Endothelial cell of umbilical vein (primary cell): ENCODE data around the gene INKA2. TPM values are rescaled to one million over a fixed set of nuclear protein-coding genes. Genes with fewer than 3 reads are reported as not detected.
A peak's percentile ranks its signal among the peaks of the same experiment; 100 is the strongest.

Experiments used
- BruUV-seq: library from RNA; stranded (reverse); fragments of 400-500 nt; replicated peaks from 2 replicates; lab custom pipeline; 2021; lab: Mats Ljungman, UMichigan
- CTCF ChIA-PET: fragments of 300-600, 350-600 bp; sonication (Branson Sonifier 250); formaldehyde crosslinking; loops from one replicate; lab custom pipeline; 2021; ENCODE audit warnings: antibody characterized with exemption, inconsistent platforms; lab: Charles Lee
- POLR2A ChIA-PET: fragments of 300-600, 350-600 bp; sonication (Branson Sonifier 250); formaldehyde crosslinking; loops from one replicate; lab custom pipeline; 2021; ENCODE audit warnings: antibody characterized with exemption, inconsistent platforms; lab: Charles Lee
- DNase-seq: peaks from one replicate; pipeline ENCODE4 v3.0.0-alpha.2; 2011; ENCODE audit warnings: low read depth, low spot score
- FAIRE-seq: peaks from 2 replicates; lab custom pipeline; 2011; peaks lifted over from hg19 to GRCh38; lab: Jason Lieb, UNC
- H2AFZ ChIP-seq: 2 replicates; pipeline ENCODE4 v1.6.0; 2012; ENCODE audit warnings: low read depth, low read length, control low read depth, inconsistent platforms
- H3K27ac ChIP-seq: 2 replicates; pipeline ENCODE4 v1.5.1; 2011; ENCODE audit warnings: low read depth, mild to moderate bottlenecking, control low read depth, low read length, moderate library complexity; ENCODE audit not compliant: insufficient read depth
- H3K27me3 ChIP-seq, 2 experiments: 2 replicates each; pipeline versions ENCODE4 v1.6.0 to v1.6.1; 2011; ENCODE audit warnings: low read length in 2 of 2, mixed read lengths in 1 of 2; ENCODE audit not compliant: control insufficient read depth in 2 of 2, insufficient read depth in 2 of 2
- H3K36me3 ChIP-seq, 2 experiments: 2 replicates in 1 of 2; 3 replicates in 1 of 2; pipeline ENCODE4 v1.5.1; 2011; ENCODE audit warnings: low read length in 2 of 2, mild to moderate bottlenecking in 1 of 2, moderate library complexity in 1 of 2; ENCODE audit not compliant: control insufficient read depth in 2 of 2, insufficient read depth in 2 of 2; ENCODE audit errors: extremely low read depth in 1 of 2
- H3K4me1 ChIP-seq: 3 replicates; pipeline ENCODE4 v1.5.1; 2011; ENCODE audit warnings: mild to moderate bottlenecking, low read length; ENCODE audit not compliant: control insufficient read depth, insufficient read depth; ENCODE audit errors: extremely low read depth
- H3K4me2 ChIP-seq: 2 replicates; pipeline ENCODE4 v1.6.1; 2011; ENCODE audit warnings: low read length, control low read depth, mixed read lengths; ENCODE audit not compliant: insufficient read depth
- H3K4me3 ChIP-seq, 3 experiments: fragments of 200-600 bp in 1 of 3; sonication (generic), shearing (Covaris generic) in 1 of 3; replicated peaks in 1 of 3; 2 replicates each; pipeline ENCODE4 v1.5.1; 2011 to 2016; ENCODE audit warnings: control low read depth in 3 of 3, low read length in 3 of 3, mild to moderate bottlenecking in 2 of 3, inconsistent platforms in 1 of 3, low read depth in 1 of 3, moderate library complexity in 1 of 3; ENCODE audit not compliant: insufficient read depth in 1 of 3
- H3K79me2 ChIP-seq: 2 replicates; pipeline ENCODE4 v1.6.0; 2012; ENCODE audit warnings: low read length, inconsistent platforms; ENCODE audit not compliant: control insufficient read depth, insufficient read depth
- H3K9ac ChIP-seq: replicated peaks from 2 replicates; pipeline ENCODE3; 2011; ENCODE audit warnings: low read length, control low read depth; ENCODE audit not compliant: insufficient read depth; ENCODE audit errors: extremely low read depth
- H3K9me1 ChIP-seq: replicated peaks from 3 replicates; pipeline ENCODE4 v1.6.0; 2011; ENCODE audit warnings: mild to moderate bottlenecking, low read length; ENCODE audit not compliant: control insufficient read depth, insufficient read depth; ENCODE audit errors: extremely low read depth
- H3K9me3 ChIP-seq: replicated peaks from 2 replicates; pipeline ENCODE4 v1.5.1; 2012; ENCODE audit warnings: low read length, inconsistent platforms; ENCODE audit not compliant: control insufficient read depth, insufficient read depth
- H4K20me1 ChIP-seq: replicated peaks from 2 replicates; pipeline ENCODE3; 2011; ENCODE audit warnings: mild to moderate bottlenecking, low read length; ENCODE audit not compliant: control insufficient read depth, insufficient read depth; ENCODE audit errors: extremely low read depth
- EZH2 ChIP-seq: IDR thresholded peaks from 2 replicates; pipeline ENCODE4 v1.6.1; 2012; ENCODE audit warnings: borderline replicate concordance, low read depth, mild to moderate bottlenecking, moderate library complexity, low read length, inconsistent platforms; ENCODE audit not compliant: severe bottlenecking
- FOS ChIP-seq: IDR thresholded peaks from 2 replicates; pipeline ENCODE4 v1.6.1; 2011; ENCODE audit warnings: mild to moderate bottlenecking, low read length, moderate library complexity, borderline replicate concordance; ENCODE audit not compliant: insufficient read depth
- GATA2 ChIP-seq: IDR thresholded peaks from 2 replicates; pipeline ENCODE4 v1.7.0; 2011; ENCODE audit warnings: low read depth, mild to moderate bottlenecking, moderate library complexity, mixed read lengths, low read length; ENCODE audit not compliant: insufficient read length, insufficient read depth
- JUN ChIP-seq: IDR thresholded peaks from 2 replicates; pipeline ENCODE4 v1.6.1; 2011; ENCODE audit warnings: borderline replicate concordance, low read depth; ENCODE audit not compliant: insufficient read length, insufficient read depth
- MAX ChIP-seq: IDR thresholded peaks from 2 replicates; pipeline ENCODE4 v1.6.1; 2011; ENCODE audit not compliant: insufficient read depth, insufficient read length
- MYC ChIP-seq: IDR thresholded peaks from one replicate; pipeline ENCODE4 v1.6.1; 2011; ENCODE audit warnings: mild to moderate bottlenecking, low read depth, low read length
- POLR2A ChIP-seq: IDR thresholded peaks from 2 replicates; pipeline ENCODE4 v1.6.1; 2012; ENCODE audit warnings: low read depth, mild to moderate bottlenecking, control low read depth, low read length
- POLR2AphosphoS5 ChIP-seq: IDR thresholded peaks from 2 replicates; pipeline ENCODE4 v1.6.1; 2012; ENCODE audit warnings: low read depth, mild to moderate bottlenecking, control low read depth, low read length, moderate library complexity; ENCODE audit not compliant: insufficient read depth
- dilution Hi-C: fragments of 300-500 bp; cut with MboI; formaldehyde crosslinking; loops from one replicate; pipeline ENCODE4 v1.15.0; 2019; ENCODE audit warnings: low sequenced_read_pairs; ENCODE audit not compliant: extremely low pct_ligation_motif_present
- intact Hi-C: fragments of 100-400 bp; cut with micrococcal nuclease; formaldehyde crosslinking; loops from one replicate; pipeline ENCODE4 v1.10.0; 2022
- polyA plus RNA-seq, 4 experiments: library from polyadenylated mRNA; depleted of rRNA in 3 of 4; stranded (reverse) in 3 of 4; unstranded in 1 of 4; fragments of >200 nt; gene quantifications; 2 replicates each; pipeline versions ENCODE4 v1.2.1 to v1.2.3, GENCODE V29; 2011 to 2012; ENCODE audit warnings: missing spikeins in 1 of 4
- total RNA-seq: library from RNA; stranded (reverse); gene quantifications from 2 replicates; pipeline ENCODE4 v1.2.3, GENCODE V29; 2021
- TF ChIP-seq, protein P1 (sequence below), 2 donors: IDR thresholded peaks; 1 replicate in 1 of 2; 2 replicates in 1 of 2; pipeline ENCODE4 v1.5.1; 2011; ENCODE audit warnings: low read length in 2 of 2, mild to moderate bottlenecking in 2 of 2, moderate library complexity in 2 of 2, control low read depth in 1 of 2, inconsistent platforms in 1 of 2, low read depth in 1 of 2; ENCODE audit not compliant: insufficient read depth in 1 of 2; ENCODE audit errors: extremely low read depth in 1 of 2

INKA2 gene
- total and polyA plus RNA-seq, 2 donors (not counting 3 experiments of a cell fraction or from before 2014, with no cell fraction given), result 2.4 to 7.8 TPM

DNA sequence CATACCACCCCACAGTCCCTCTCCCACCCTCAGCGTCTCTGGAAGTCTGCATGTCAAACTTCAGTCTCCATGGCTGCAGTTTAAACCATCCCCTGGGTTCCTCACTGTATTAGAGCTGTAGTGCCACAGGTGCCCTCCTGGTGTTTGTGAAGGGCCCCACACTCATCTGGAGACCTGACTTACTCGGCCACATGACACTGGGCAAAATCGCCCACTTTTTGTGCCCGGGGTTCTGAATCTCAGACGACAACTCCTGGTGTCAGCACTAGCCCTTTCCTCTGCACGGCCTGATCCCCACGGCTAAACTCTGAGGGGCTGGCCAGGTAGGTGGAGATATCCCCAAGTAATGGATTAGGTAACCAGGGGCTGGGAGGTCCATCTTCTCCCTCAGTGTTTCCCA, 6.5 kb downstream of the INKA2 start:
- FAIRE-seq (no peak), DNase-seq (no peak)
- TF ChIP-seq MAX (no peak), POLR2A (no peak), MYC (no peak), EZH2 (no peak), GATA2 (no peak), JUN (no peak), POLR2AphosphoS5 (no peak), FOS (no peak)
- TF ChIP-seq, protein P1, sequence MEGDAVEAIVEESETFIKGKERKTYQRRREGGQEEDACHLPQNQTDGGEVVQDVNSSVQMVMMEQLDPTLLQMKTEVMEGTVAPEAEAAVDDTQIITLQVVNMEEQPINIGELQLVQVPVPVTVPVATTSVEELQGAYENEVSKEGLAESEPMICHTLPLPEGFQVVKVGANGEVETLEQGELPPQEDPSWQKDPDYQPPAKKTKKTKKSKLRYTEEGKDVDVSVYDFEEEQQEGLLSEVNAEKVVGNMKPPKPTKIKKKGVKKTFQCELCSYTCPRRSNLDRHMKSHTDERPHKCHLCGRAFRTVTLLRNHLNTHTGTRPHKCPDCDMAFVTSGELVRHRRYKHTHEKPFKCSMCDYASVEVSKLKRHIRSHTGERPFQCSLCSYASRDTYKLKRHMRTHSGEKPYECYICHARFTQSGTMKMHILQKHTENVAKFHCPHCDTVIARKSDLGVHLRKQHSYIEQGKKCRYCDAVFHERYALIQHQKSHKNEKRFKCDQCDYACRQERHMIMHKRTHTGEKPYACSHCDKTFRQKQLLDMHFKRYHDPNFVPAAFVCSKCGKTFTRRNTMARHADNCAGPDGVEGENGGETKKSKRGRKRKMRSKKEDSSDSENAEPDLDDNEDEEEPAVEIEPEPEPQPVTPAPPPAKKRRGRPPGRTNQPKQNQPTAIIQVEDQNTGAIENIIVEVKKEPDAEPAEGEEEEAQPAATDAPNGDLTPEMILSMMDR (IDR thresholded peaks at IDR 0.05; ENCODE audit: extremely low read depth in 1 of 2, insufficient read depth in 1 of 2, low read depth in 1 of 2, low read length in 2 of 2), result no peak
- POLR2A ChIA-PET, result no interaction called here
- H3K4me1 ChIP-seq, result peaks cover 31% of the 10 kb centered on the region
- no peaks in the 10 kb centered on the region for H3K9me3 ChIP-seq
- H3K27ac ChIP-seq, result peak overlapping the region; percentile 89
- no peaks in the 10 kb centered on the region for H3K9me1 ChIP-seq
- H3K36me3 ChIP-seq, result no peaks in the 10 kb centered on the region
- H3K9ac ChIP-seq, result peak overlapping the region; percentile 14
- no peak overlapping the region for H3K4me3 ChIP-seq
- H3K79me2 ChIP-seq, result no peaks in the 10 kb centered on the region
- CTCF ChIA-PET, result interaction anchor here (1.3 to 4.3 kb wide), 4 partner anchors 11 to 37 kb away, joined by 4 to 30 read pairs (median 10); no protein-coding TSS in a partner anchor
- BruUV-seq, result no TSS peak
- H3K27me3 ChIP-seq, result no peaks in the 10 kb centered on the region
- intact Hi-C loops (loop anchor here (1.0 to 10.0 kb wide), 2 partner anchors 23 to 768 kb away; partner anchors contain the start of genes DDX20 and LRIF1), dilution Hi-C loops (no loop called here)
- no peak overlapping the region for H3K4me2 ChIP-seq
- H2AFZ ChIP-seq, result no peak overlapping the region
- H4K20me1 ChIP-seq, result no peaks in the 10 kb centered on the region
